Fibroblast of lung (primary cell): ENCODE data around the gene TMEM190. TPM values are rescaled to one million over a fixed set of nuclear protein-coding genes. Genes with fewer than 3 reads are reported as not detected.

Experiments
- DNase-seq, 2 donors: peaks; one replicate each; pipeline versions ENCODE4 v3.0.0 to v3.0.0-alpha.2; 2010; ENCODE audit warnings: low read depth in 2 of 2
- H2AFZ ChIP-seq: 2 replicates; pipeline ENCODE4 v1.5.1; 2012; ENCODE audit warnings: low read length, control low read depth, inconsistent platforms
- H3K27ac ChIP-seq: 2 replicates; pipeline ENCODE4 v1.5.1; 2011; ENCODE audit warnings: low read length, control low read depth; ENCODE audit not compliant: insufficient read depth
- H3K27me3 ChIP-seq: 2 replicates; pipeline ENCODE4 v1.5.1; 2011; ENCODE audit warnings: mild to moderate bottlenecking, low read length; ENCODE audit not compliant: control insufficient read depth, insufficient read depth
- H3K36me3 ChIP-seq: 2 replicates; pipeline ENCODE4 v1.5.1; 2011; ENCODE audit warnings: low read length; ENCODE audit not compliant: control insufficient read depth, insufficient read depth
- H3K4me1 ChIP-seq: 2 replicates; pipeline ENCODE4 v1.5.1; 2011; ENCODE audit warnings: low read length; ENCODE audit not compliant: control insufficient read depth, insufficient read depth; ENCODE audit errors: extremely low read depth
- H3K4me2 ChIP-seq: 2 replicates; pipeline ENCODE4 v1.5.1; 2011; ENCODE audit warnings: low read length, control low read depth; ENCODE audit not compliant: insufficient read depth; ENCODE audit errors: extremely low read depth
- H3K4me3 ChIP-seq, 4 experiments: fragments of 200-600 bp in 1 of 4; sonication (generic) in 1 of 4; replicated peaks in 1 of 4; 2 replicates each; pipeline ENCODE4 v1.5.1; 2011 to 2016; ENCODE audit warnings: low read length in 4 of 4, low read depth in 3 of 4, mild to moderate bottlenecking in 3 of 4, control low read depth in 2 of 4, inconsistent platforms in 1 of 4, mixed read lengths in 1 of 4; ENCODE audit not compliant: insufficient read depth in 1 of 4; ENCODE audit errors: control extremely low read depth in 1 of 4
- H3K79me2 ChIP-seq: 2 replicates; pipeline ENCODE4 v1.5.1; 2012; ENCODE audit warnings: mild to moderate bottlenecking, low read length, inconsistent platforms; ENCODE audit not compliant: control insufficient read depth, insufficient read depth
- H3K9ac ChIP-seq: 2 replicates; pipeline ENCODE4 v1.5.1; 2011; ENCODE audit warnings: mild to moderate bottlenecking, low read length, control low read depth; ENCODE audit not compliant: insufficient read depth
- H3K9me3 ChIP-seq: 2 replicates; pipeline ENCODE4 v1.5.1; 2012; ENCODE audit warnings: low read depth, low read length; ENCODE audit not compliant: control insufficient read depth, insufficient read depth
- H4K20me1 ChIP-seq: 2 replicates; pipeline ENCODE4 v1.5.1; 2011; ENCODE audit warnings: low read length; ENCODE audit not compliant: control insufficient read depth, insufficient read depth; ENCODE audit errors: extremely low read depth
- CTCF ChIP-seq, 2 donors: IDR thresholded peaks in 1 of 2; conservative IDR thresholded peaks in 1 of 2; 1 replicate in 1 of 2; 2 replicates in 1 of 2; pipeline ENCODE4 v1.5.1; 2011 to 2012; ENCODE audit warnings: low read length in 2 of 2, control low read depth in 1 of 2, inconsistent platforms in 1 of 2, low read depth in 1 of 2, mild to moderate bottlenecking in 1 of 2
- EZH2 ChIP-seq: IDR thresholded peaks from 2 replicates; pipeline ENCODE4 v1.5.1; 2012; ENCODE audit warnings: low read length, control low read depth, mild to moderate bottlenecking; ENCODE audit errors: missing control alignments
- polyA plus RNA-seq, 2 donors: library from polyadenylated mRNA; depleted of rRNA in 1 of 2; stranded (reverse) in 1 of 2; unstranded in 1 of 2; fragments of >200 nt; gene quantifications; 2 replicates each; pipeline ENCODE4 v1.2.1, GENCODE V29; 2011 to 2012; ENCODE audit warnings: missing spikeins in 1 of 2
- total RNA-seq: library from RNA; depleted of rRNA; stranded (reverse); fragments of >200 nt; gene quantifications from 2 replicates; pipeline ENCODE4 v1.2.1, GENCODE V29; 2014

Gene TMEM190
- total and polyA plus RNA-seq, 2 donors (not counting 1 experiment from before 2014, with no cell fraction given), result 0.14 TPM; not detected in 1

GRCh38 chr19:55423225-55424005 lies 46.8 kb downstream of the TMEM190 start:
- Histone ChIP-seq H3K4me2 (no peak overlapping the region), H2AFZ (no peak overlapping the region), H3K27me3 (peaks cover 4% of the 10 kb centered on the region), H3K36me3 (no peaks in the 10 kb centered on the region), H4K20me1 (no peaks in the 10 kb centered on the region), H3K9ac (no peak overlapping the region), H3K79me2 (no peaks in the 10 kb centered on the region), H3K4me1 (no peaks in the 10 kb centered on the region), H3K4me3 (no peak overlapping the region), H3K9me3 (no peaks in the 10 kb centered on the region), H3K27ac (no peak overlapping the region)
- no peak for DNase-seq
- TF ChIP-seq CTCF (conservative IDR thresholded peaks at IDR 0.05 in 1 of 2, IDR thresholded peaks at IDR 0.05 in 1 of 2; ENCODE audit: low read depth in 1 of 2, low read length in 2 of 2) (no peak), EZH2 (no peak)

GRCh38 chr19:55424518-55424917 lies 47.9 kb downstream of the TMEM190 start:
- TF ChIP-seq CTCF (conservative IDR thresholded peaks at IDR 0.05 in 1 of 2, IDR thresholded peaks at IDR 0.05 in 1 of 2; ENCODE audit: low read depth in 1 of 2, low read length in 2 of 2) (no peak), EZH2 (no peak)
- Histone ChIP-seq H3K4me3 (no peak overlapping the region), H3K27ac (no peak overlapping the region), H3K36me3 (no peaks in the 10 kb centered on the region), H3K4me1 (no peaks in the 10 kb centered on the region), H2AFZ (no peak overlapping the region), H3K79me2 (no peaks in the 10 kb centered on the region), H4K20me1 (no peaks in the 10 kb centered on the region), H3K9ac (no peak overlapping the region), H3K4me2 (no peak overlapping the region), H3K27me3 (peaks cover 4% of the 10 kb centered on the region), H3K9me3 (no peaks in the 10 kb centered on the region)
- no peak for DNase-seq

- Histone ChIP-seq H3K27me3 (peaks cover 4% of the 10 kb centered on the region), H3K9ac (no peak overlapping the region), H3K4me3 (no peak overlapping the region), H4K20me1 (no peaks in the 10 kb centered on the region), H3K4me2 (no peak overlapping the region), H2AFZ (no peak overlapping the region), H3K9me3 (no peaks in the 10 kb centered on the region), H3K4me1 (no peaks in the 10 kb centered on the region), H3K79me2 (no peaks in the 10 kb centered on the region), H3K36me3 (no peaks in the 10 kb centered on the region), H3K27ac (no peak overlapping the region)
- DNase-seq, result no peak
- TF ChIP-seq CTCF (conservative IDR thresholded peaks at IDR 0.05 in 1 of 2, IDR thresholded peaks at IDR 0.05 in 1 of 2; ENCODE audit: low read depth in 1 of 2, low read length in 2 of 2) (no peak), EZH2 (no peak)
These were observed 49.4 kb downstream of the TMEM190 start for GRCh38 chr19:55426042-55426441.

Other genes starting within 250 kb of the TMEM190 start
- 7.4 and 10.4 TPM in 2 replicates for gene TNNT1, start 227.6 kb upstream of the TMEM190 start, total RNA-seq
- gene TNNT1, start 227.6 kb upstream of the TMEM190 start, polyA plus RNA-seq, result 1.4 and 1.7 TPM in 2 replicates
- gene TNNI3, start 219.1 kb upstream of the TMEM190 start, total RNA-seq, result not detected in 2 replicates
- not detected in 2 replicates for gene TNNI3, start 219.1 kb upstream of the TMEM190 start, polyA plus RNA-seq
- gene DNAAF3, start 210.2 kb upstream of the TMEM190 start, total RNA-seq, result under 0.01 and 0.17 TPM in 2 replicates
- gene DNAAF3, start 210.2 kb upstream of the TMEM190 start, polyA plus RNA-seq, result 0.16 and 0.18 TPM in 2 replicates
- gene SYT5, start 196.5 kb upstream of the TMEM190 start, total RNA-seq, result 0.50 TPM in 1 of 2 replicates, not detected in the other
- 0.05 and 0.08 TPM in 2 replicates for gene SYT5, start 196.5 kb upstream of the TMEM190 start, polyA plus RNA-seq
- gene PTPRH, start 167.3 kb upstream of the TMEM190 start, total RNA-seq, result 7.7 and 19.5 TPM in 2 replicates
- gene PTPRH, start 167.3 kb upstream of the TMEM190 start, polyA plus RNA-seq, result 2.5 and 4.4 TPM in 2 replicates
- 1.3 TPM in 2 replicates for gene TMEM86B, start 148.1 kb upstream of the TMEM190 start, total RNA-seq
- 0.34 and 0.62 TPM in 2 replicates for gene TMEM86B, start 148.1 kb upstream of the TMEM190 start, polyA plus RNA-seq
- 19.3 and 34.0 TPM in 2 replicates for gene PPP6R1, start 117.8 kb upstream of the TMEM190 start, total RNA-seq
- gene PPP6R1, start 117.8 kb upstream of the TMEM190 start, polyA plus RNA-seq, result 28.5 and 43.1 TPM in 2 replicates
- gene HSPBP1, start 96.7 kb upstream of the TMEM190 start, total RNA-seq, result 19.8 and 21.5 TPM in 2 replicates
- 12.5 and 15.8 TPM in 2 replicates for gene HSPBP1, start 96.7 kb upstream of the TMEM190 start, polyA plus RNA-seq
- 3.9 and 5.1 TPM in 2 replicates for gene BRSK1, start 92.8 kb upstream of the TMEM190 start, total RNA-seq
- gene BRSK1, start 92.8 kb upstream of the TMEM190 start, polyA plus RNA-seq, result 5.1 and 8.4 TPM in 2 replicates
- not detected in 2 replicates for gene TMEM150B, start 51.5 kb upstream of the TMEM190 start, total RNA-seq
- not detected in 2 replicates for gene TMEM150B, start 51.5 kb upstream of the TMEM190 start, polyA plus RNA-seq
- 4.1 and 4.6 TPM in 2 replicates for gene KMT5C, start 37.0 kb upstream of the TMEM190 start, total RNA-seq
- 1.9 and 2.5 TPM in 2 replicates for gene KMT5C, start 37.0 kb upstream of the TMEM190 start, polyA plus RNA-seq
- gene COX6B2, start 22.1 kb upstream of the TMEM190 start, total RNA-seq, result under 0.01 and 0.17 TPM in 2 replicates
- gene COX6B2, start 22.1 kb upstream of the TMEM190 start, polyA plus RNA-seq, result 0.03 and 0.14 TPM in 2 replicates
- gene GARIN5B, start 13.6 kb upstream of the TMEM190 start, total RNA-seq, result not detected in 2 replicates
- not detected in 2 replicates for gene GARIN5B, start 13.6 kb upstream of the TMEM190 start, polyA plus RNA-seq
- gene IL11, start 6.4 kb upstream of the TMEM190 start, total RNA-seq, result 0.66 and 1.0 TPM in 2 replicates
- gene IL11, start 6.4 kb upstream of the TMEM190 start, polyA plus RNA-seq, result 1.2 and 1.3 TPM in 2 replicates
- 0.26 and 0.33 TPM in 2 replicates for gene TMEM238, start 7.5 kb downstream of the TMEM190 start, total RNA-seq
- not detected in 2 replicates for gene TMEM238, start 7.5 kb downstream of the TMEM190 start, polyA plus RNA-seq
- gene RPL28, start 9.1 kb downstream of the TMEM190 start, total RNA-seq, result 146 and 168 TPM in 2 replicates
- 548 and 665 TPM in 2 replicates for gene RPL28, start 9.1 kb downstream of the TMEM190 start, polyA plus RNA-seq
- gene UBE2S, start 31.0 kb downstream of the TMEM190 start, total RNA-seq, result 37.5 and 41.0 TPM in 2 replicates
- 25.4 and 74.6 TPM in 2 replicates for gene UBE2S, start 31.0 kb downstream of the TMEM190 start, polyA plus RNA-seq
- not detected in 2 replicates for gene SHISA7, start 66.5 kb downstream of the TMEM190 start, total RNA-seq
- not detected in 2 replicates for gene SHISA7, start 66.5 kb downstream of the TMEM190 start, polyA plus RNA-seq
- gene ISOC2, start 84.8 kb downstream of the TMEM190 start, total RNA-seq, result 34.2 and 35.5 TPM in 2 replicates
- 24.8 and 27.7 TPM in 2 replicates for gene ISOC2, start 84.8 kb downstream of the TMEM190 start, polyA plus RNA-seq
- gene C19orf85, start 87.9 kb downstream of the TMEM190 start, total RNA-seq, result not detected in 2 replicates
- not detected in 2 replicates for gene C19orf85, start 87.9 kb downstream of the TMEM190 start, polyA plus RNA-seq
- gene ZNF628, start 99.8 kb downstream of the TMEM190 start, total RNA-seq, result 0.77 and 1.3 TPM in 2 replicates
- gene ZNF628, start 99.8 kb downstream of the TMEM190 start, polyA plus RNA-seq, result 0.49 and 0.86 TPM in 2 replicates
- gene NAT14, start 108.4 kb downstream of the TMEM190 start, total RNA-seq, result 12.1 and 18.2 TPM in 2 replicates
- gene NAT14, start 108.4 kb downstream of the TMEM190 start, polyA plus RNA-seq, result 18.3 and 19.3 TPM in 2 replicates
- 19.3 and 19.7 TPM in 2 replicates for gene SSC5D, start 111.6 kb downstream of the TMEM190 start, total RNA-seq
- 2.1 and 3.0 TPM in 2 replicates for gene SSC5D, start 111.6 kb downstream of the TMEM190 start, polyA plus RNA-seq
- gene SBK2, start 160.3 kb downstream of the TMEM190 start, total RNA-seq, result not detected in 2 replicates
- not detected in 2 replicates for gene SBK2, start 160.3 kb downstream of the TMEM190 start, polyA plus RNA-seq
- 0.26 and 0.66 TPM in 2 replicates for gene SBK3, start 168.7 kb downstream of the TMEM190 start, total RNA-seq
- gene SBK3, start 168.7 kb downstream of the TMEM190 start, polyA plus RNA-seq, result not detected in 2 replicates
- gene ZNF579, start 204.0 kb downstream of the TMEM190 start, total RNA-seq, result 3.3 and 5.4 TPM in 2 replicates
- gene ZNF579, start 204.0 kb downstream of the TMEM190 start, polyA plus RNA-seq, result 4.2 and 5.0 TPM in 2 replicates
- gene FIZ1, start 222.7 kb downstream of the TMEM190 start, total RNA-seq, result 2.3 TPM in 2 replicates
- gene FIZ1, start 222.7 kb downstream of the TMEM190 start, polyA plus RNA-seq, result 1.8 and 2.7 TPM in 2 replicates
- 13.4 and 16.8 TPM in 2 replicates for gene ZNF524, start 223.5 kb downstream of the TMEM190 start, total RNA-seq
- 2.4 and 2.6 TPM in 2 replicates for gene ZNF524, start 223.5 kb downstream of the TMEM190 start, polyA plus RNA-seq
- gene ZNF865, start 228.8 kb downstream of the TMEM190 start, total RNA-seq, result 0.51 and 1.2 TPM in 2 replicates
- gene ZNF865, start 228.8 kb downstream of the TMEM190 start, polyA plus RNA-seq, result 1.2 TPM in 2 replicates
- gene ZNF784, start 247.7 kb downstream of the TMEM190 start, total RNA-seq, result 4.6 and 5.6 TPM in 2 replicates
- 1.6 and 2.0 TPM in 2 replicates for gene ZNF784, start 247.7 kb downstream of the TMEM190 start, polyA plus RNA-seq